HEK293T (cell line): ENCODE measurements around the gene TMEM119.

Source experiments
- ARNT ChIP-seq: fragments of 450-650 bp; IDR thresholded peaks from 2 replicates; pipeline ENCODE4 v1.6.1; 2017; ENCODE audit warnings: mild to moderate bottlenecking
- BHLHE40 ChIP-seq: fragments of 450-650 bp; IDR thresholded peaks from 2 replicates; pipeline ENCODE4 v1.6.1; 2016; ENCODE audit warnings: mild to moderate bottlenecking, moderate library complexity, borderline replicate concordance
- CTBP1 ChIP-seq: fragments of 450-650 bp; IDR thresholded peaks from 2 replicates; pipeline ENCODE4 v1.6.1; 2016; ENCODE audit warnings: borderline replicate concordance
- FOXA1 ChIP-seq: fragments of 450-650 bp; IDR thresholded peaks from 2 replicates; pipeline ENCODE4 v1.6.1; 2016; ENCODE audit warnings: mild to moderate bottlenecking
- FOXK2 ChIP-seq: fragments of 450-650 bp; IDR thresholded peaks from 2 replicates; pipeline ENCODE4 v1.6.1; 2016; ENCODE audit warnings: mild to moderate bottlenecking
- FOXM1 ChIP-seq: fragments of 450-650 bp; IDR thresholded peaks from 2 replicates; pipeline ENCODE4 v1.6.1; 2017; ENCODE audit warnings: mild to moderate bottlenecking, borderline replicate concordance
- HDGF ChIP-seq: fragments of 450-650 bp; IDR thresholded peaks from 2 replicates; pipeline ENCODE4 v1.6.1; 2017; ENCODE audit warnings: antibody characterized with exemption, borderline replicate concordance
- LEF1 ChIP-seq: fragments of 450-650 bp; IDR thresholded peaks from 2 replicates; pipeline ENCODE4 v1.6.1; 2017; ENCODE audit warnings: mild to moderate bottlenecking, borderline replicate concordance
- PKNOX1 ChIP-seq: fragments of 450-650 bp; IDR thresholded peaks from 2 replicates; pipeline ENCODE4 v1.6.1; 2016
- SP1 ChIP-seq: fragments of 450-650 bp; IDR thresholded peaks from 2 replicates; pipeline ENCODE4 v1.6.1; 2017
- SUZ12 ChIP-seq: fragments of 450-650 bp; IDR thresholded peaks from 2 replicates; pipeline ENCODE4 v1.6.1; 2016; ENCODE audit warnings: mild to moderate bottlenecking
- TARDBP ChIP-seq: fragments of 450-650 bp; IDR thresholded peaks from 2 replicates; pipeline ENCODE4 v1.6.1; 2016
- ZNF384 ChIP-seq: fragments of 450-650 bp; IDR thresholded peaks from 2 replicates; pipeline ENCODE4 v1.6.1; 2016

DNA sequence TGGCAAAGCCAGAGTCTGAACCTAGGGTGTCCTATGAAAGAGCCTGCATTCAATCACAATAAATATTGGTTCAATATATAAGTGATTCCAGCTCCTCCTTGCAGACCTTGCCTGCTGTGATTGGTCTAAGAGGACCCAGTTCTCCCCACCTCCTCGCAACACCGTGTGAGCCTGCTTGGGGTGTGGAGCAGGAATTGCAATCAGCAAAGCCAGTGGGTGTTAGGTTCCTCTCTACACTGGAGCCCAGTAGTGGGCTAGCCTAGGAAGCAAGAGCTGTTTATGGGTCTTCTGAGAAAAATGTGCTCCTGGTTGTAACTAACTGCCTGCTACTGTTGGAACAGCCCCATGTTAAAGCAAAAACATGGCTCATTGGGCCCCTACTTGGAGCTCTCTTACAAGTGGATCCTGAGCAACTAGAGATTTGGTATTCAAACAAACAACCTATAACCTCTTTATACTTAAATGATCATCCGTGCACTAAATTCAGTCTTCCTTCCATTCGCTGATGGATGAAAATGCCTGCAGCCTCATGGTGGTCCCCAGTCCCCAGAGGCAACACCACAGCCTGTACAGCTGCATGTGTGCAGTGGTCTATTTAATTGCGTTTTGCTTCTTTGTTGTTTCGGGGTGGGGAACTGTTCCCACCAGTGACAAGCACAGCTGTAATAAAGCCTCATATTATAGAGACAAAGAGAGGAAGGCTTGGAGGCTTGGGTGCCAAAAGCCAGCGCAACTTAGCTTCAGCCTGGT lies 39.5 kb upstream of the TMEM119 start:
- no peak for TF ChIP-seq FOXM1
- TF ChIP-seq CTBP1, result no peak
- TF ChIP-seq TARDBP, result no peak
- no peak for TF ChIP-seq SUZ12
- no peak for TF ChIP-seq FOXK2
- TF ChIP-seq SP1, result no peak
- TF ChIP-seq ZNF384, result no peak
- TF ChIP-seq BHLHE40, result no peak
- TF ChIP-seq PKNOX1, result no peak
- no peak for TF ChIP-seq HDGF
- TF ChIP-seq ARNT, result no peak
- no peak for TF ChIP-seq FOXA1
- TF ChIP-seq LEF1, result no peak
